Measurements from ENCODE around the gene MFSD12.

MFSD12 gene

DNA sequence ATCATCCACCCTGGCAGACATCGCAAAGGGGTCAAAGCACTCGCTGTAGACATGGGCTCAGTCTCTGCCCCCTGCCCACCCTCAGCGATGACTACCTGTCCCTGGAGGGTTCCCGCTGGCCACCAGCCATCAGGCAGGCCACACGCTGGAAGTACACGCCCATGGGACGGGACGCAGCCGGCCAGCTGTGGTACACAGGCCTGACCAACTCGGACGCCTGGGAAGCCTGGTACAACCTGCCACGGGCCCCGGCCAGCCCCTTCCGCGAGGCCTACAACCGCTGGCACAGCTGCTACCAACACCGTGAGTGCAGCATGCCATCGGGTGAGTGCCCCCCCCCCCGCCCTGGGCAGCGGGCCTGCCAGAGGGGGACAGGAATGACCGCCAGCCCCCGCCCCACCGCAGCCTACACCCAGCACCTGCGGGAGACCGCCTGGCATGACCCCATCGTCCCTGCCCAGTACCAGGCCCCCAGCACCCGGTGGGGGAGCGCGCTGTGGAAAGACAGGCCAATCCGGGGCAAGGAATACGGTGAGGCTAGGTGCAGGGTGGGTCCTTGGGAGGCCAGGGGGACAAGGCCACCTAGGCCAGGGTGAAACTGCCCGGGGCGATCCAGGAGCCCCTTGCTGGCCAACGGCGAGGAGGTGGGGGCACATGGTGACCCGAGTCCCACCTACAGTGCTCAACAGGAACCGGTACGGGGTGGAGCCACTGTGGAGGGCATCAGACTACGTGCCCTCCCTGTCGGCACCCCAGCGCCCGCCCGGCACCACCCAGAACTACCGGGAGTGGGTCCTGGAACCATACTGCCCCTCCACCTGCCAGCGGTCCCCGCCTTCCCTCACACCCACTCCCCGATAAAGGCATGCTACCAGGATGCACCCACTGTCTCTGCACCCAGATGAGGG lies 14.0 kb downstream of the MFSD12 start:
- DNase-seq (ENCODE audit: low spot score) (no peak), ATAC-seq (ENCODE audit: low read depth) (no peak)
- H3K4me3 ChIP-seq (ENCODE audit: severe bottlenecking) = no peak overlapping the region
- no peak overlapping the region for H3K27ac ChIP-seq (ENCODE audit: poor library complexity, severe bottlenecking)
- H3K4me1 ChIP-seq (ENCODE audit: insufficient read depth, poor library complexity, severe bottlenecking) = no peaks in the 10 kb centered on the region
- peaks cover 16% of the 10 kb centered on the region for H3K36me3 ChIP-seq (ENCODE audit: low read depth)
- no peak for TF ChIP-seq CTCF (IDR thresholded peaks at IDR 0.05; ENCODE audit: poor library complexity, severe bottlenecking)
- H3K27me3 ChIP-seq (ENCODE audit: insufficient read depth, poor library complexity, severe bottlenecking) = no peaks in the 10 kb centered on the region
- no peaks in the 10 kb centered on the region for H3K9me3 ChIP-seq (ENCODE audit: severe bottlenecking)

DNA sequence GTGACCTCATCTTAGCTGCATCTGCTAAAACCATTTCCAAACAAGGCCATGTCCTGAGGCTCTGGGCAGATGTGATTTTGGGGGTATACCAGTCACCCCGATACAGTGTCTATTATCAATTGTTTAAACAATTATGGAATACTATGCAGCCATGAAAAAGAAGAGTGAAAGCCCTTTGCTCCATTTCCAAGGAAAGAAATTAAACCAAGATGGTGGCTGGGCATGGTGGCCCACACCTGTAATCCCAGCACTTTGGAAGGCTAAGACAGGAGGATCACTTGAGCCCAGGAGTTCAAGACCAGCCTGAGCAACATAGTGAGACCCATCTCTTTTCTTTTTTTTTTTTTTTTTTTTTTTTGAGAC lies 17.6 kb downstream of the MFSD12 start:
- ATAC-seq (ENCODE audit: low read depth) (no peak), DNase-seq (ENCODE audit: low spot score) (no peak)
- no peak overlapping the region for H3K4me3 ChIP-seq (ENCODE audit: severe bottlenecking)
- H3K27ac ChIP-seq (ENCODE audit: poor library complexity, severe bottlenecking) = no peak overlapping the region
- H3K36me3 ChIP-seq (ENCODE audit: low read depth) = peaks cover 19% of the 10 kb centered on the region
- H3K27me3 ChIP-seq (ENCODE audit: insufficient read depth, poor library complexity, severe bottlenecking) = no peaks in the 10 kb centered on the region
- H3K9me3 ChIP-seq (ENCODE audit: severe bottlenecking) = no peaks in the 10 kb centered on the region
- no peaks in the 10 kb centered on the region for H3K4me1 ChIP-seq (ENCODE audit: insufficient read depth, poor library complexity, severe bottlenecking)
- TF ChIP-seq CTCF (IDR thresholded peaks at IDR 0.05; ENCODE audit: poor library complexity, severe bottlenecking) = no peak

GRCh38 chr19:3538965-3539755 lies 18.2 kb downstream of the MFSD12 start, which contains the start of gene TEKTIP1:
Gene TEKTIP1 (plus strand): TSS chr19:3539174. CDS start chr19:3539178, 4 bp downstream.
- DNase-seq (ENCODE audit: low spot score) (no peak), ATAC-seq (ENCODE audit: low read depth) (no peak)
- Histone ChIP-seq H3K27me3 (ENCODE audit: insufficient read depth, poor library complexity, severe bottlenecking) (no peaks in the 10 kb centered on the region), H3K27ac (ENCODE audit: poor library complexity, severe bottlenecking) (no peak within 1 kb of the TSS), H3K9me3 (ENCODE audit: severe bottlenecking) (no peaks in the 10 kb centered on the region), H3K36me3 (ENCODE audit: low read depth) (peaks cover 17% of the 10 kb centered on the region), H3K4me3 (ENCODE audit: severe bottlenecking) (no peak within 1 kb of the TSS), H3K4me1 (ENCODE audit: insufficient read depth, poor library complexity, severe bottlenecking) (no peaks in the 10 kb centered on the region)
- no peak for TF ChIP-seq CTCF (IDR thresholded peaks at IDR 0.05; ENCODE audit: poor library complexity, severe bottlenecking)

DNA sequence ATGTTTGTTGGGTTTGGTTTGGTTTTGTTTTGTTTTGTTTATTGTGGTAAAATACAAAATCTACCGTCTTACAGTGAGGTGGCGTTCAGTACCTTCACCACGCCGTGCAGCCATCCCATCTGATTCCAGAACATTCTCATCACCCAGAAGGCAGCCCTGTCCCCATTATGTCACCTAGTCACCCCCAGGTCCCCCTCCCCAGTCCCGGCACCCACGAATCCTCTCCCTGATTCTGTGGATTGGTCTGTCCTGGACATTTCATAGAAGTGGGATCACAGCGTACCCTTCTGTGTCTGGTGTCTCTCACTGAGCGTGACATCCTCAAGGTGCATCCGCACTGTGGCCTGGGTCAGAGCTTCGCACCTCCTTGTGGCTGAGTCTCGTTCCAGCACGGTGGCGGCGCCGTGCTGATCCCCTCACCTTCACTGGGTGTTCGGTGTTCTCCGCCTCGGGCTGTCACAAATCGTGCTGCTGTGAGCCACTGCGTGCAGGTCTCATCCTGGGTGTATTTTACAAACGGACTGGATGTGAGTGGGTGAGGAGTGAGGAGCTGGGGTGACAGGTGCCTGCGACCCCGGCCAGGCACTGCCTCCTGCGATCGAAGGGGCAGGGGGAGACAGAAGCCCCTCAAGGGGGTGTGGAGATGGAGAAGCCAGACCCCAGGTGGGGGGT lies 19.0 kb downstream of the MFSD12 start:
- Histone ChIP-seq H3K27ac (ENCODE audit: poor library complexity, severe bottlenecking) (no peak overlapping the region), H3K36me3 (ENCODE audit: low read depth) (peaks cover 21% of the 10 kb centered on the region)
- ATAC-seq (ENCODE audit: low read depth) = no peak; the same call in 2 of the 3 replicates

More for the DNA sequence above, 19.0 kb downstream of the MFSD12 start:
- H3K27me3 ChIP-seq (ENCODE audit: insufficient read depth, poor library complexity, severe bottlenecking) = no peaks in the 10 kb centered on the region
- no peak for DNase-seq (ENCODE audit: low spot score)
- H3K4me3 ChIP-seq (ENCODE audit: severe bottlenecking) = no peak overlapping the region
- no peaks in the 10 kb centered on the region for H3K4me1 ChIP-seq (ENCODE audit: insufficient read depth, poor library complexity, severe bottlenecking)
- no peak for TF ChIP-seq CTCF (IDR thresholded peaks at IDR 0.05; ENCODE audit: poor library complexity, severe bottlenecking)
- H3K9me3 ChIP-seq (ENCODE audit: severe bottlenecking) = no peaks in the 10 kb centered on the region
